ENCODE measurements around the gene CEACAM6.

Gene CEACAM6

GRCh38 chr19:41769608-41770007 lies 14.3 kb downstream of the CEACAM6 start:
- no peaks in the 10 kb centered on the region for H3K79me1 ChIP-seq (ENCODE audit: low read depth, low read length)
- WGBS, 2 donors (ENCODE audit: extremely low coverage in 2 of 2, insufficient read length in 2 of 2, insufficient replicate concordance in 1 of 2): 100% methylated on average over 1 of the region's 4 CpGs; no CpG with 5 or more reads in 1 of the 2 donors

GRCh38 chr19:41771410-41771809 lies 16.1 kb downstream of the CEACAM6 start:
- no peak overlapping the region for H2BK120ac ChIP-seq (ENCODE audit: low read depth, low read length)
- no peak overlapping the region for H2BK12ac ChIP-seq (ENCODE audit: low read length)
- H4K91ac ChIP-seq (ENCODE audit: low read depth, low read length, poor library complexity): no peak overlapping the region
- H3K18ac ChIP-seq (ENCODE audit: low read length): no peak overlapping the region
- H3K23ac ChIP-seq (ENCODE audit: low read depth, low read length, poor library complexity): no peak overlapping the region
- DNase-seq (ENCODE audit: low spot score): no peak
- H3K9me3 ChIP-seq (replicated peaks in 1 of 2; ENCODE audit: control insufficient read depth in 2 of 2, insufficient read depth in 1 of 2, low read depth in 1 of 2, low read length in 2 of 2): no peaks in the 10 kb centered on the region
- H3K9ac ChIP-seq (ENCODE audit: low read depth, low read length, poor library complexity): no peak overlapping the region
- no peaks in the 10 kb centered on the region for H3K36me3 ChIP-seq (replicated peaks in 1 of 2; ENCODE audit: control insufficient read depth in 2 of 2, insufficient read depth in 2 of 2, low read length in 2 of 2)
- no peak overlapping the region for H2AFZ ChIP-seq (ENCODE audit: low read length)
- no peak overlapping the region for H4K8ac ChIP-seq (ENCODE audit: low read depth, low read length)
- no peak overlapping the region for H2AK5ac ChIP-seq (ENCODE audit: low read depth, low read length)
- H3K4ac ChIP-seq (ENCODE audit: low read length): no peak overlapping the region
- no peak overlapping the region for H3K27ac ChIP-seq (replicated peaks; ENCODE audit: low read length)
- no peaks in the 10 kb centered on the region for H3K79me1 ChIP-seq (ENCODE audit: low read depth, low read length)
- H2BK5ac ChIP-seq (ENCODE audit: low read length): no peak overlapping the region
- H3K4me3 ChIP-seq (ENCODE audit: low read length in 2 of 2): no peak overlapping the region
- no peak overlapping the region for H3K14ac ChIP-seq (ENCODE audit: low read length)
- H3K4me1 ChIP-seq (ENCODE audit: control insufficient read depth in 2 of 2, insufficient read depth in 1 of 2, low read depth in 1 of 2, low read length in 2 of 2): no peaks in the 10 kb centered on the region
- no peak overlapping the region for H2BK15ac ChIP-seq (ENCODE audit: low read length)
- peaks cover 0 to 19% (median 0%) of the 10 kb centered on the region in 3 experiments for H3K27me3 ChIP-seq (ENCODE audit: control insufficient read depth in 3 of 3, insufficient read depth in 3 of 3, low read depth in 1 of 3, low read length in 3 of 3)
- no peak overlapping the region for H3K4me2 ChIP-seq (ENCODE audit: insufficient read depth, low read length, poor library complexity, severe bottlenecking)
- WGBS, 2 donors (ENCODE audit: extremely low coverage in 2 of 2, insufficient read length in 2 of 2, insufficient replicate concordance in 1 of 2): no CpG with 5 or more reads among the region's 2 CpGs

More at GRCh38 chr19:41769608-41770007, 14.3 kb downstream of the CEACAM6 start:
- H2AK5ac ChIP-seq (ENCODE audit: low read depth, low read length): no peak overlapping the region
- H4K91ac ChIP-seq (ENCODE audit: low read depth, low read length, poor library complexity): no peak overlapping the region
- H3K9me3 ChIP-seq (replicated peaks in 1 of 2; ENCODE audit: control insufficient read depth in 2 of 2, insufficient read depth in 1 of 2, low read depth in 1 of 2, low read length in 2 of 2): no peaks in the 10 kb centered on the region
- no peak overlapping the region for H3K4me2 ChIP-seq (ENCODE audit: insufficient read depth, low read length, poor library complexity, severe bottlenecking)
- H3K14ac ChIP-seq (ENCODE audit: low read length): no peak overlapping the region
- H3K9ac ChIP-seq (ENCODE audit: low read depth, low read length, poor library complexity): no peak overlapping the region
- H2BK15ac ChIP-seq (ENCODE audit: low read length): no peak overlapping the region
- no peak overlapping the region for H2AFZ ChIP-seq (ENCODE audit: low read length)
- peaks cover 0 to 12% (median 0%) of the 10 kb centered on the region in 3 experiments for H3K27me3 ChIP-seq (ENCODE audit: control insufficient read depth in 3 of 3, insufficient read depth in 3 of 3, low read depth in 1 of 3, low read length in 3 of 3)
- H3K4me3 ChIP-seq (ENCODE audit: low read length in 2 of 2): no peak overlapping the region
- H3K4ac ChIP-seq (ENCODE audit: low read length): no peak overlapping the region
- H2BK12ac ChIP-seq (ENCODE audit: low read length): no peak overlapping the region
- H3K18ac ChIP-seq (ENCODE audit: low read length): no peak overlapping the region
- H3K27ac ChIP-seq (replicated peaks; ENCODE audit: low read length): no peak overlapping the region
- DNase-seq (ENCODE audit: low spot score): no peak
- no peak overlapping the region for H4K8ac ChIP-seq (ENCODE audit: low read depth, low read length)
- H3K36me3 ChIP-seq (replicated peaks in 1 of 2; ENCODE audit: control insufficient read depth in 2 of 2, insufficient read depth in 2 of 2, low read length in 2 of 2): no peaks in the 10 kb centered on the region
- no peak overlapping the region for H2BK5ac ChIP-seq (ENCODE audit: low read length)
- no peak overlapping the region for H2BK120ac ChIP-seq (ENCODE audit: low read depth, low read length)
- no peaks in the 10 kb centered on the region for H3K4me1 ChIP-seq (ENCODE audit: control insufficient read depth in 2 of 2, insufficient read depth in 1 of 2, low read depth in 1 of 2, low read length in 2 of 2)
- H3K23ac ChIP-seq (ENCODE audit: low read depth, low read length, poor library complexity): no peak overlapping the region

GRCh38 chr19:41774515-41774980 lies 19.2 kb downstream of the CEACAM6 start:
- Histone ChIP-seq H3K9ac (ENCODE audit: low read depth, low read length, poor library complexity) (no peak overlapping the region), H3K4me1 (ENCODE audit: control insufficient read depth in 2 of 2, insufficient read depth in 1 of 2, low read depth in 1 of 2, low read length in 2 of 2) (no peaks in the 10 kb centered on the region)

GRCh38 chr19:41776700-41777099 lies 21.4 kb downstream of the CEACAM6 start:
- Histone ChIP-seq H3K27ac (replicated peaks; ENCODE audit: low read length) (no peak overlapping the region), H3K18ac (ENCODE audit: low read length) (no peak overlapping the region), H2AK5ac (ENCODE audit: low read depth, low read length) (no peak overlapping the region), H3K14ac (ENCODE audit: low read length) (no peak overlapping the region), H3K23ac (ENCODE audit: low read depth, low read length, poor library complexity) (no peak overlapping the region), H2BK15ac (ENCODE audit: low read length) (no peak overlapping the region), H4K91ac (ENCODE audit: low read depth, low read length, poor library complexity) (no peak overlapping the region), H4K8ac (ENCODE audit: low read depth, low read length) (no peak overlapping the region), H3K9me3 (replicated peaks in 1 of 2; ENCODE audit: control insufficient read depth in 2 of 2, insufficient read depth in 1 of 2, low read depth in 1 of 2, low read length in 2 of 2) (no peaks in the 10 kb centered on the region), H2AFZ (ENCODE audit: low read length) (no peak overlapping the region), H3K36me3 (replicated peaks in 1 of 2; ENCODE audit: control insufficient read depth in 2 of 2, insufficient read depth in 2 of 2, low read length in 2 of 2) (no peaks in the 10 kb centered on the region), H2BK5ac (ENCODE audit: low read length) (no peak overlapping the region), H3K79me1 (ENCODE audit: low read depth, low read length) (no peaks in the 10 kb centered on the region), H3K4me2 (ENCODE audit: insufficient read depth, low read length, poor library complexity, severe bottlenecking) (no peak overlapping the region), H3K4me1 (ENCODE audit: control insufficient read depth in 2 of 2, insufficient read depth in 1 of 2, low read depth in 1 of 2, low read length in 2 of 2) (no peaks in the 10 kb centered on the region), H3K4me3 (ENCODE audit: low read length in 2 of 2) (no peak overlapping the region), H3K4ac (ENCODE audit: low read length) (no peak overlapping the region), H3K27me3 (ENCODE audit: control insufficient read depth in 3 of 3, insufficient read depth in 3 of 3, low read depth in 1 of 3, low read length in 3 of 3) (peaks cover 0 to 25% (median 0%) of the 10 kb centered on the region in 3 experiments), H2BK120ac (ENCODE audit: low read depth, low read length) (no peak overlapping the region), H3K9ac (ENCODE audit: low read depth, low read length, poor library complexity) (no peak overlapping the region), H2BK12ac (ENCODE audit: low read length) (no peak overlapping the region)
- DNase-seq (ENCODE audit: low spot score): no peak
- no CpG with 5 or more reads among the region's 2 CpGs for WGBS, 2 donors (ENCODE audit: extremely low coverage in 2 of 2, insufficient read length in 2 of 2, insufficient replicate concordance in 1 of 2)

More at GRCh38 chr19:41774515-41774980, 19.2 kb downstream of the CEACAM6 start:
- H4K8ac ChIP-seq (ENCODE audit: low read depth, low read length): no peak overlapping the region
- no peak overlapping the region for H2AFZ ChIP-seq (ENCODE audit: low read length)
- no peak overlapping the region for H2BK120ac ChIP-seq (ENCODE audit: low read depth, low read length)
- no CpG with 5 or more reads among the region's 6 CpGs for WGBS, 2 donors (ENCODE audit: extremely low coverage in 2 of 2, insufficient read length in 2 of 2, insufficient replicate concordance in 1 of 2)
- no peaks in the 10 kb centered on the region for H3K9me3 ChIP-seq (replicated peaks in 1 of 2; ENCODE audit: control insufficient read depth in 2 of 2, insufficient read depth in 1 of 2, low read depth in 1 of 2, low read length in 2 of 2)
- H2BK15ac ChIP-seq (ENCODE audit: low read length): no peak overlapping the region
- H2AK5ac ChIP-seq (ENCODE audit: low read depth, low read length): no peak overlapping the region
- H3K18ac ChIP-seq (ENCODE audit: low read length): no peak overlapping the region
- no peak overlapping the region for H3K4me2 ChIP-seq (ENCODE audit: insufficient read depth, low read length, poor library complexity, severe bottlenecking)
- no peaks in the 10 kb centered on the region for H3K79me1 ChIP-seq (ENCODE audit: low read depth, low read length)
- no peaks in the 10 kb centered on the region for H3K36me3 ChIP-seq (replicated peaks in 1 of 2; ENCODE audit: control insufficient read depth in 2 of 2, insufficient read depth in 2 of 2, low read length in 2 of 2)
- DNase-seq (ENCODE audit: low spot score): no peak
- no peak overlapping the region for H2BK5ac ChIP-seq (ENCODE audit: low read length)
- no peak overlapping the region for H4K91ac ChIP-seq (ENCODE audit: low read depth, low read length, poor library complexity)
- no peak overlapping the region for H3K4ac ChIP-seq (ENCODE audit: low read length)
- peaks cover 0 to 19% (median 0%) of the 10 kb centered on the region in 3 experiments for H3K27me3 ChIP-seq (ENCODE audit: control insufficient read depth in 3 of 3, insufficient read depth in 3 of 3, low read depth in 1 of 3, low read length in 3 of 3)
- no peak overlapping the region for H3K27ac ChIP-seq (replicated peaks; ENCODE audit: low read length)
- no peak overlapping the region for H3K23ac ChIP-seq (ENCODE audit: low read depth, low read length, poor library complexity)
- H3K14ac ChIP-seq (ENCODE audit: low read length): no peak overlapping the region
- no peak overlapping the region for H3K4me3 ChIP-seq (ENCODE audit: low read length in 2 of 2)
- H2BK12ac ChIP-seq (ENCODE audit: low read length): no peak overlapping the region
